Ishikawa (cell line): ENCODE data around the gene LMF2.

Experiments used
- CEBPB ChIP-seq: IDR thresholded peaks from 2 replicates; pipeline ENCODE4 v1.6.1; 2012
- CREB1 ChIP-seq: IDR thresholded peaks from 2 replicates; pipeline ENCODE4 v1.6.1; 2012; ENCODE audit warnings: low read depth
- EGR1 ChIP-seq: IDR thresholded peaks from 2 replicates; pipeline ENCODE4 v1.6.1; 2012
- EP300 ChIP-seq: IDR thresholded peaks from 2 replicates; pipeline ENCODE4 v1.6.1; 2012; ENCODE audit warnings: borderline replicate concordance
- FOXM1 ChIP-seq: IDR thresholded peaks from 2 replicates; pipeline ENCODE4 v1.6.1; 2012; ENCODE audit warnings: low read depth, borderline replicate concordance
- MAX ChIP-seq: IDR thresholded peaks from 2 replicates; pipeline ENCODE4 v1.6.1; 2012
- NFIC ChIP-seq: IDR thresholded peaks from 2 replicates; pipeline ENCODE4 v1.6.1; 2012
- RAD21 ChIP-seq: IDR thresholded peaks from 2 replicates; pipeline ENCODE4 v1.6.1; 2012; ENCODE audit warnings: low read depth
- REST ChIP-seq: IDR thresholded peaks from 2 replicates; pipeline ENCODE4 v1.6.1; 2012; ENCODE audit warnings: low read depth, mild to moderate bottlenecking
- TAF1 ChIP-seq: IDR thresholded peaks from 2 replicates; pipeline ENCODE4 v1.6.1; 2012; ENCODE audit warnings: low read depth, mild to moderate bottlenecking
- TCF12 ChIP-seq: IDR thresholded peaks from 2 replicates; pipeline ENCODE4 v1.6.1; 2012; ENCODE audit warnings: low read depth
- TEAD4 ChIP-seq: IDR thresholded peaks from 2 replicates; pipeline ENCODE4 v1.6.1; 2012
- USF1 ChIP-seq: IDR thresholded peaks from 2 replicates; pipeline ENCODE4 v1.6.1; 2012
- YY1 ChIP-seq: IDR thresholded peaks from 2 replicates; pipeline ENCODE4 v1.6.1; 2012; ENCODE audit warnings: low read depth
- ZBTB7A ChIP-seq: IDR thresholded peaks from 2 replicates; pipeline ENCODE4 v1.6.1; 2012; ENCODE audit warnings: low read depth

Gene LMF2

GRCh38 chr22:50460938-50461337, 46.6 kb downstream of the LMF2 start:
- TF ChIP-seq ZBTB7A (peak; percentile 89; the same call in 1 of the 2 replicates), EP300 (peak; percentile 71), CREB1 (no peak), FOXM1 (no peak), TAF1 (no peak), REST (no peak), MAX (peak; percentile 68), RAD21 (no peak; the same call in 1 of the 2 replicates), EGR1 (peak; percentile 53; the same call in 1 of the 2 replicates), USF1 (0 out of 2 replicates have a peak, but pooled peaks have one; percentile 17), TCF12 (peak; percentile 92), NFIC (peak; percentile 95), CEBPB (no peak), YY1 (peak; percentile 79), TEAD4 (peak; percentile 96)

- TF ChIP-seq TEAD4 (no peak), TAF1 (no peak), MAX (no peak), EP300 (no peak), EGR1 (no peak), YY1 (no peak), ZBTB7A (no peak), TCF12 (no peak), CEBPB (no peak), NFIC (no peak), FOXM1 (no peak), REST (no peak), RAD21 (no peak)
These were observed 47.9 kb downstream of the LMF2 start for GRCh38 chr22:50459496-50460140.

- no peak for TF ChIP-seq REST
These were observed 48.5 kb downstream of the LMF2 start for GRCh38 chr22:50459016-50459415.

- TF ChIP-seq CREB1 = no peak
- peak; percentile 26; the same call in 1 of the 2 replicates for TF ChIP-seq RAD21
These were observed 50.9 kb downstream of the LMF2 start for GRCh38 chr22:50456466-50457234.

- no peak for TF ChIP-seq USF1
These were observed 51.5 kb downstream of the LMF2 start for GRCh38 chr22:50456026-50456425.
